HG03097 (cell line): ENCODE measurements around the gene UPF3A.
"Not testable (repeated sequence)": the region's sequence is repeated elsewhere in the genome, so short reads cannot be mapped to it uniquely, and the experiment has no call there.

Source experiments
- ATAC-seq: cut with Tn5 transposase; IDR thresholded peaks from one replicate; pipeline ENCODE4 v1.9.1; 2021; ENCODE audit not compliant: unreplicated experiment, low FRiP score

Gene UPF3A

GRCh38 chr13:114328595-114328994 is 47.2 kb downstream of the UPF3A start:
- ATAC-seq, result no peak

- ATAC-seq, result no peak
These were observed 48.7 kb downstream of the UPF3A start for GRCh38 chr13:114330086-114330485.

DNA sequence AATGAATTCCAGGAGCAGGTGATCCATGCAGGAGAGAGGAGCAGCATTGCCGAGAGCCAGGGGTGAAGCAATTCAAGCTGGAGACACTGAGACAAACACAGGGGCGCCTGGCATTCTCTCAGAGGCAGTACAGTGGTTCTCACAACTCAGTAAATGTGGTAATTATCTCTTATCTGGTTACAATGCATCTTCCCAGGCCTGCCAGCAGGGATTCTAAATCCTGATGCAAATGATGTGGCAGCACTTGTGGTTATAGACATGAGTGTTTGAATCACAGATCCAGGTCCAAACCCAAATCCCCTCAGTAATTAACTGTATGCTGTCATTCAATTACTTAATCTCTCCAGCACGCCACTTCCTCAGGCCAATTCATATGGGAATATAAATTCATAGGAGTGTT is 52.5 kb downstream of the UPF3A start:
- ATAC-seq, result not testable (repeated sequence)

GRCh38 chr13:114334305-114335053 is 53.1 kb downstream of the UPF3A start:
- ATAC-seq, result peak; percentile 68

DNA sequence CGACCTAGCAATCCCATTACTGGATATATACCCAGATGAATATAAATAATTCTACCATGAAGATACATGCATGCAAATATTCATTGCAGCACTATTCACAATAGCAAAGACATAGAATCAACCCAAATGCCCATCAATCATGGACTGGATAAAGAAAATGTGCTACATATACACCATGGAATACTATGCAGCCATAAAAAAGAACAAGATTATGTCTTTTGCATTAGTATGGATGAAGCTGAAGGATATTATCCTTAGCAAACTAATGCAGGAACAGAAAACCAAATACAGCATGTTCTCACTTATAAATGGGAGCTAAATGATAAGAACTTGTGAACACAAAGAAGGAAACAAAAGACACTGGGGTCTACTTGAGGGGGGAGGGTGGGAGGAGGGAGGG is 55.1 kb downstream of the UPF3A start:
- not testable (repeated sequence) for ATAC-seq

DNA sequence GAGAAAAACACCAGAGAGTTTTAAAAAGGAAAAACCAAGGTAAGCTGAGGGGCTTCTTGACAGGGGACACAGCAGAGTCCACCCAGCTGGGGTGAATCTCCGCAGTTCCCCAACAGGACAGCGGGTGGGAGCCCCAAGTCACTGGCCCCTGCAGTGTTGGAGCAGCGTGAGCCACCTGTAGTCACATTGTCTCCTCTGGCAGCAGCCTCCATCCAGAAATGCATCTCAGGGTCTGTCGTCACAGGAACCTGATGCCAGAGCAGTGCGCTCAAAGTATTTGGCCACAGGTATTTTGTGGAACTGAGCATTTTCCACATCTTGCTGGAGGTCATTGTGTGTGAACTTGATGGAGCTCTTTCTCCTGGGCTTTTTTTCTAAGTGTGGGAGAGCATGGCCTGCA is 57.6 kb downstream of the UPF3A start:
- ATAC-seq, result no peak

- ATAC-seq, result no peak
These were observed 58.6 kb downstream of the UPF3A start for GRCh38 chr13:114339857-114340534.

DNA sequence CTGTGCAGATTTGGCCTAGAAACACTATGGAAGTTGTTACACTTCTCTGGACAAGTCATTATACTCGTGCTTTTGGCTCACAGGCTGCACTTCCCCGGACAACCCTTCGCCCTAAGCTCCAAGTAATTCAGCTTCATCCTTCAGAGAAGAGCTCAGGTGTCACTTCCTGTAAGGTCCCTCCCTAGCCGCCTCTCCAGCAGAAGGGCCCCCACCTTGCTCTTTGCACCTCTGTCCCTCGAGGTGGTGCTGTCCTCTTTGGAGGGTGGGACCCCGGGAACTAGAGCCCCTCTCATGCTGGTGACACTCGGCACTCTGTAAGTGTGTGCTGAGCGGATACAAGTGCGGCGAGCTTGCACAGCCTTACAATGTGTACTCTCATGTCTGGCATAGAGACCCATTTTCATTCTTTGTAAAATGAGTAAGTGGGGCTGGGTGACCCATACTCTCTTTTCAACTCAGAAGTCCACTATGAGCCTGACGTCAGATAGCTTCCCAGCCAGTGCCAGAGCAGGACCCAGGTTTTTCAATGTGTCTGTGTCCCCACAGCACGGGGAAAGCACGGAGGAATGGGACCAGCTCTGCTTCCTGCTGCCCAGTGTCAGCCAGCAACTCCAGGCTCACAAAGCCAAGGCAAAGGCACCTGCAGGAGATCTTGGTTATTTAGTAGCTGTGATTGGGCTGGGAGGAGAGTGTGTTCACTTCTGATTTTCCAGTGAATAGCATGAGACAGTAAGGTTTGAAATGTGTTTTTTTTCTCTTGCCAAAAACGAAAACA is 59.8 kb downstream of the UPF3A start:
- ATAC-seq, result no peak

DNA sequence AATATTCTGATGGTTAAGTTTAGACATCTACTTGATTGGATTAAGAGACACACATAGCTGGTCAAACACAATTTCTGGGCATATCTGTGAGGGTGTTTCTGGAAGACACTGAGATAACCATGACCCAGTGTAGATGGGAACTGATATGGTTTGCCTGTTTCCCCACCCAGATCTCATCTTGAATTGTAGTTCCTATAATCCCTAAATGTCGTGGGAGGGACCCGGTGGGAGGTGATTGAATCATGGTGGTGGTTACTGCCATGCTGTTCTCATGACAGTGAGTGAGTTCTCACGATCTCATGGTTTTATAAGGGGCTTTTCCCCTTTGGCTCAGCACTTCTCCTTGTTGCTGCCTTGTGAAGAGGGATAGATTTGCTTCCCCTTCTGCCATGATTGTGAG is 65.9 kb downstream of the UPF3A start:
- ATAC-seq, result not testable (repeated sequence)

- not testable (repeated sequence) for ATAC-seq
These were observed 71.4 kb downstream of the UPF3A start for GRCh38 chr13:114352763-114353162.

DNA sequence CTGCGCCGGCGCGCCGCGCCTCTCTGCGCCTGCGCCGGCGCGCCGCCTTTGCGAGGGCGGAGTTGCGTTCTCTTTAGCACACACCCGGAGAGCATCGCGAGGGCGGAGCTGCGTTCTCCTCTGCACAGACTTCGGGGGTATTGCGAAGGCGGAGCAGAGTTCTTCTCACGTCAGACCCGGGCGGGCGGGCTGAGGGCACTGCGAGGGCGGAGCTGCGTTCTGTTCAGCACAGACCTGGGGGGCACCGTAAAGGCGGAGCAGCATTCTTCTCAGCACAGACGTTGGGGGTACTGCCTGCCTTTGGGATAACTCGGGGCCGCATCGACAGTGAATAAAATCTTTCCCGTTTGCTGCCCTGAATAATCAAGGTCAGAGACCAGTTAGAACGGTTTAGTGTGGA is 72.0 kb downstream of the UPF3A start:
- ATAC-seq, result not testable (repeated sequence)
